Osteoblast (primary cell): ENCODE measurements around the gene TSSK6. TPM values are rescaled to one million over a fixed set of nuclear protein-coding genes. Genes with fewer than 3 reads are reported as not detected.
A peak's percentile ranks its signal among the peaks of the same experiment; 100 is the strongest.

Source experiments
- DNase-seq: peaks from one replicate; pipeline ENCODE4 v3.0.0; 2011; ENCODE audit warnings: low spot score, mixed read lengths; ENCODE audit not compliant: insufficient read length; ENCODE audit errors: missing footprints
- H2AFZ ChIP-seq: 2 replicates; pipeline ENCODE4 v1.6.0; 2011; ENCODE audit warnings: mild to moderate bottlenecking, low read length
- H3K27ac ChIP-seq: 2 replicates; pipeline ENCODE4 v1.5.1; 2011; ENCODE audit warnings: mild to moderate bottlenecking, low read depth, low read length, moderate library complexity
- H3K27me3 ChIP-seq: 2 replicates; pipeline ENCODE4 v1.6.0; 2012; ENCODE audit warnings: mild to moderate bottlenecking, control low read depth, inconsistent platforms, low read length, moderate library complexity; ENCODE audit not compliant: insufficient read depth
- H3K36me3 ChIP-seq: 2 replicates; pipeline ENCODE4 v1.5.1; 2011; ENCODE audit warnings: mild to moderate bottlenecking, low read length, control low read depth, moderate library complexity; ENCODE audit not compliant: insufficient read depth
- H3K4me1 ChIP-seq: 2 replicates; pipeline ENCODE4 v1.5.1; 2011; ENCODE audit warnings: mild to moderate bottlenecking, low read length, control low read depth, moderate library complexity; ENCODE audit not compliant: insufficient read depth
- H3K4me2 ChIP-seq: 2 replicates; pipeline ENCODE4 v1.6.0; 2011; ENCODE audit warnings: mild to moderate bottlenecking, low read length; ENCODE audit not compliant: insufficient read depth
- H3K4me3 ChIP-seq: fragments of 200-600 bp; sonication (generic); 3 replicates; pipeline ENCODE4 v1.5.1; 2012; ENCODE audit warnings: mild to moderate bottlenecking, low read length, inconsistent platforms; ENCODE audit not compliant: insufficient read depth
- H3K79me2 ChIP-seq: 2 replicates; pipeline ENCODE4 v1.6.0; 2012; ENCODE audit warnings: mild to moderate bottlenecking, low read length, control low read depth, inconsistent platforms; ENCODE audit not compliant: insufficient read depth
- H3K9me3 ChIP-seq: 2 replicates; pipeline ENCODE4 v1.5.1; 2011; ENCODE audit warnings: low read depth, low read length, control low read depth
- H4K20me1 ChIP-seq: 2 replicates; pipeline ENCODE4 v1.6.0; 2012; ENCODE audit warnings: mild to moderate bottlenecking, low read length, control low read depth; ENCODE audit not compliant: insufficient read depth
- CTCF ChIP-seq: IDR thresholded peaks from 2 replicates; pipeline ENCODE4 v1.5.1; 2011; ENCODE audit warnings: mild to moderate bottlenecking, low read depth, low read length, moderate library complexity; ENCODE audit errors: extremely low read depth
- total RNA-seq: library from RNA; depleted of rRNA; stranded (reverse); fragments of >200 nt; gene quantifications from 2 replicates; pipeline ENCODE4 v1.2.3, GENCODE V29; 2012

The TSSK6 gene
- total RNA-seq, 1 donor = 4.3 TPM

DNA sequence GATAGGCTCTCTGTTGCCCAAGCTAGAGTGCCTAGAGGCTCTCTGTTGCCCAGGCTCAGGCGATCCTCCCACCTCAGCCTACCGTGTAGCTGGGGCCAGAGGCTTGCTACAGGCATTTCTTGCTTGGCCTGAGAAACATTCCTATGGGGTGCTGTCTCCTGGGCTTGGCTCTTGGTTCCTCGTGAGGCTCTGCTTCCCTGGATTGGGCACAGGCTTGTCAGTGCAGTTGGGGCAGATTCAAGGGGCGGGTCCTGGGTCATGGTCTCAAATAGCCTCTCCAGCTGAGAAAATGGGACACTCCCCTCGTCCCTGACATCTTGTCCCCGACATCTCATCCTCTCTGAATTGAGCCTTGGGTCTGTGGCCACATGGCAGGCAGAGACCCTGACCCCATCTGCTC lies 4.9 kb downstream of the TSSK6 start:
- no peak overlapping the region for H3K4me2 ChIP-seq
- peak; percentile 81 for DNase-seq
- H2AFZ ChIP-seq = no peak overlapping the region
- no peak overlapping the region for H3K27ac ChIP-seq
- no peak for TF ChIP-seq CTCF
- peaks cover 21% of the 10 kb centered on the region for H3K36me3 ChIP-seq
- H4K20me1 ChIP-seq = peaks cover 3% of the 10 kb centered on the region
- H3K9me3 ChIP-seq = peaks cover 3% of the 10 kb centered on the region
- H3K79me2 ChIP-seq = no peaks in the 10 kb centered on the region
- H3K4me1 ChIP-seq = peaks cover 1% of the 10 kb centered on the region
- H3K4me3 ChIP-seq = no peak overlapping the region
- no peaks in the 10 kb centered on the region for H3K27me3 ChIP-seq

- no peaks in the 10 kb centered on the region for H3K9me3 ChIP-seq
- H3K36me3 ChIP-seq = peaks cover 39% of the 10 kb centered on the region
- H3K4me1 ChIP-seq = no peaks in the 10 kb centered on the region
- H3K79me2 ChIP-seq = no peaks in the 10 kb centered on the region
- no peak overlapping the region for H3K4me2 ChIP-seq
- no peak for DNase-seq
- TF ChIP-seq CTCF = no peak
- no peak overlapping the region for H2AFZ ChIP-seq
- H3K4me3 ChIP-seq = no peak overlapping the region
- no peak overlapping the region for H3K27ac ChIP-seq
- H4K20me1 ChIP-seq = peaks cover 8% of the 10 kb centered on the region
- no peaks in the 10 kb centered on the region for H3K27me3 ChIP-seq
Measured at GRCh38 chr19:19508217-19508616, 7.1 kb downstream of the TSSK6 start.

GRCh38 chr19:19507354-19507753 lies 8.0 kb downstream of the TSSK6 start:
- peaks cover 8% of the 10 kb centered on the region for H4K20me1 ChIP-seq
- no peaks in the 10 kb centered on the region for H3K79me2 ChIP-seq
- TF ChIP-seq CTCF = no peak
- H3K4me2 ChIP-seq = no peak overlapping the region
- H3K4me1 ChIP-seq = no peaks in the 10 kb centered on the region
- no peak overlapping the region for H3K4me3 ChIP-seq
- no peaks in the 10 kb centered on the region for H3K9me3 ChIP-seq
- peak; percentile 41 for DNase-seq
- H3K36me3 ChIP-seq = peaks cover 47% of the 10 kb centered on the region
- H2AFZ ChIP-seq = no peak overlapping the region
- H3K27ac ChIP-seq = no peak overlapping the region
- H3K27me3 ChIP-seq = no peaks in the 10 kb centered on the region

GRCh38 chr19:19506592-19506991 lies 8.8 kb downstream of the TSSK6 start:
- no peak overlapping the region for H3K27ac ChIP-seq
- no peak overlapping the region for H3K4me3 ChIP-seq
- no peaks in the 10 kb centered on the region for H3K9me3 ChIP-seq
- peaks cover 8% of the 10 kb centered on the region for H4K20me1 ChIP-seq
- H3K79me2 ChIP-seq = no peaks in the 10 kb centered on the region
- H3K4me1 ChIP-seq = no peaks in the 10 kb centered on the region
- DNase-seq = peak; percentile 49
- no peaks in the 10 kb centered on the region for H3K27me3 ChIP-seq
- H3K4me2 ChIP-seq = no peak overlapping the region
- peaks cover 55% of the 10 kb centered on the region for H3K36me3 ChIP-seq
- no peak overlapping the region for H2AFZ ChIP-seq
- TF ChIP-seq CTCF = no peak
